GM18519 (cell line): ENCODE measurements around the gene OPCML.

Experiments
- ATAC-seq: cut with Tn5 transposase; IDR thresholded peaks from one replicate; pipeline ENCODE4 v1.9.1; 2021; ENCODE audit warnings: mild to moderate bottlenecking, moderate library complexity; ENCODE audit not compliant: unreplicated experiment, low FRiP score

Gene OPCML

GRCh38 chr11:132719684-132720083, 812.6 kb downstream of the OPCML start:
- ATAC-seq = no peak

- no peak for ATAC-seq
These were observed 813.3 kb downstream of the OPCML start for GRCh38 chr11:132718711-132719671.

GRCh38 chr11:132717824-132718223, 814.5 kb downstream of the OPCML start:
- no peak for ATAC-seq

GRCh38 chr11:132716037-132716436, 816.3 kb downstream of the OPCML start:
- ATAC-seq = no peak

- no peak for ATAC-seq
These were observed 817.4 kb downstream of the OPCML start for GRCh38 chr11:132714859-132715440.

DNA sequence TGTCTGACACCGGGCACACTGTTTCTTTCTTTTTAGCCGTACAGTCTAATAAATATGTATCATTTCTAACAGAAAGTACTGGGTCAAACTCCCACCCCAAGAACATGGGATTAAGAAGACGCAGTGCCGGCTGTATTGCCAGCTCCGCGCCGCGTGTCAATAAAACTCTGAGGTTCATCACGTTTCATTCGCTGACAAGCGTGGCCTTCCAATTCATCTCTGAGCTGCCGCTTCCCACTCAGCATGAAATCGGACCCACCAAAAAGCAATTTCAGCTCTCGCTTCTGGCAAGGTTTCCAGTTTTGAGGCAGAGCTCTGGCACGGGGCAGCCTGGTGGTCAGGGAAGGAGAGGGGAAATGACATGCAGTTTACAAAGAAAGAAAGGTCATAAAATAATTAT, 819.8 kb downstream of the OPCML start:
- ATAC-seq = no peak

DNA sequence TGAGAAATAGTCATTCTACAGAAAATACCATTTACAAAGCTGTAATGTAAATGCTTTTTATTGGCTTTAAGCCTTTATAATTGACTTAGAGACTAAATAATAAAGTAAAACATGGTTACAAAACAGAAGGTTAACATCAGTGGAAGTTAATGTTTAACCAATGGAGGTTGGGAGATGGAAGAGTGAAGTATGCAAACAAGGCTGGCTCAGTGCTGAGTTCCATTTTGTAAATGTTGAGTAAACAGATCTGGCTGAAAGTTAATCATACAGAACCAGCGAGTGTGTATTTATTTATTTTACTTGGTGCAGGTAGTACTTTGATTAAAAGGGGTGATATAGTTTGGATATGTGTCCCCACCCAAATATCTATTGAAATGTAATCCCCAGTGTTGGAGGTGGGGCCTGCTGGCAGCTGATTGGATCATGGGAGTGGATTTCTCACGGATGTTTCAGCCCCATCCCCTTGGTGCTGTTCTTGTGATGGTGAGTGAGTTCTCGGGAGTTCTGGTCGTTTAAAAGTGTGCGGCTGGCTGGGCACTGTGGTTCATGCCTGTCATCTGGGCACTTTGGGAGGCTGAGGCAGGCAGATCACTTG, 827.4 kb downstream of the OPCML start:
- ATAC-seq = no peak

- no peak for ATAC-seq
These were observed 839.4 kb downstream of the OPCML start for GRCh38 chr11:132692891-132693290.

GRCh38 chr11:132691848-132692550, 840.3 kb downstream of the OPCML start:
- ATAC-seq = no peak

GRCh38 chr11:132686886-132687285, 845.4 kb downstream of the OPCML start:
- no peak for ATAC-seq

GRCh38 chr11:132685174-132685611, 847.1 kb downstream of the OPCML start:
- ATAC-seq = no peak

- ATAC-seq = no peak
These were observed 848.7 kb downstream of the OPCML start for GRCh38 chr11:132683602-132684001.

- no peak for ATAC-seq
These were observed 850.3 kb downstream of the OPCML start for GRCh38 chr11:132681971-132682370.

- no peak for ATAC-seq
These were observed 851.7 kb downstream of the OPCML start for GRCh38 chr11:132680584-132680983.

- ATAC-seq = no peak
These were observed 858.1 kb downstream of the OPCML start for GRCh38 chr11:132674151-132674550.

- no peak for ATAC-seq
These were observed 860.4 kb downstream of the OPCML start for GRCh38 chr11:132671851-132672370.

DNA sequence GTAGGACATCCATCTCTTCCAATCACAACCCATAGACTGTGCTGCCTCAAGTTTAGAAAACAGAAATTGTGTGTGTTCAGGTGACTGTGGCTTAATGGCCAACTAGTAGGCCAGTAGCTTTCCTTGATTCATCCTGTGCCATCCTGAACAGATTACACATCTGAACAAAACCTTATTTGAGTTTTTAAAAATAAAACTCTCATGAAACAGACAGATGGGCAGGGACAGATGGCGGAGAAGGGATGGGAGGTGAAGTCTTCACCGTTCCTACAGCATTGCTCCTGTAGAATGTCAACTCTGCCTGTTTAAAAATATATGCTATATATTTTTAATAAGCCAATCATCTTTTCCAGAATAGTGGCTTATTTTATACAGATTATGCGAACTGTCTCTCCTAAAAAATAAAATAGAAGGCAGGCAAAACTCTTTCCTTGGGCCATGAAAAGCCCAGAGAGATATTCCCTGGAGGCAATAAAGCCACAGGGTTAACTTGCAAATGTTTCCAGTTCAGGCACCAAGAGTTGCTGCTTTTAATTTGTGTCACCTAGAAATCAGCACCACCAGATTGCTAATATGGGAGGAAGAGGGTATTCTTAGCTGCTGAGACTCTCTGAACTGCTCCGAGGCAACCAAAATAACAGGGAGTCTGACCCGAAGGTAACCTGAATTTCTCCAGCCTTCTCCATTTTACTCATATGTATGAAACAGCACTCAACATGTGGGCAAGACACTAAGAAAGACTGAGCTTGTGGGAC, 861.2 kb downstream of the OPCML start:
- ATAC-seq = no peak

DNA sequence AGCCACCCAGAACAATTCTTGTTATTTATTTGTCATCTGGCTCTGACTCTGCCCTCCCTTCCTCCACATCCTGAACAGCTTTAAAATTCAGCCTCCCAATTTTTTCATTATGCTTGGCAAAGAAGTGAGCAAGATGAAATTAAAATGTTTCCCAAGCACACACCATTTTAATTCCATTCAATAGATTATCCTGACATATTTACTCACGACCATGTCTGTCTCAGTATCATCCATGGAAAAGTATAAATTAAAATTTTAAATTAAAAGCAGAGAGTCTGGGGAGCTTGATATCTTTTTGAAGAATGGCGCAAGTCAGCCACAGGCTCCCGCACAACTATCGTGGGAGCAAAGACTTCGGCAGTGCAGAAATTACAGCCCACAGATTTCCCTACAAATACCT, 862.4 kb downstream of the OPCML start:
- no peak for ATAC-seq

DNA sequence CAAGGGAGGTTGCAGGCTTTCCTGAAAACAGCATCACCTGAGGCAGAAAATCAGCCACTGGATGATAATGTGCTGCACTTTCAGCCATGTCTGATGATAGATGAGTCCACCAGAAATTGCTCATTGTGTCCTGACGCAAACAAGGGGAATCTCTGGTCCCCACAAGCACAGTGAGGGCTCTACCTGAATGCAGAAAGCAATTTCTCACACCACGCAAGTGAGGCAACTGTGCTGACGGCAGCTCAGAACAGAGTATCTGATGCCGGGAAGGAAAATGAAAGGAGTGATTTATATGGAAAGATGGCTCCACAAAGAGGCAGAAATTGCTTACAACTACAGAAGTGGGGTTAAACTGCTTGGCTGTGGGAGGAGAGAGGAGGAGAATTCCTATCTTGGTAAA, 867.1 kb downstream of the OPCML start:
- no peak for ATAC-seq

GRCh38 chr11:132658696-132659095, 873.6 kb downstream of the OPCML start:
- no peak for ATAC-seq
